Measurements from ENCODE around the gene S100A11.
"Not testable (repeated sequence)": the region's sequence is repeated elsewhere in the genome, so short reads cannot be mapped to it uniquely, and the experiment has no call there.

Gene S100A11

DNA sequence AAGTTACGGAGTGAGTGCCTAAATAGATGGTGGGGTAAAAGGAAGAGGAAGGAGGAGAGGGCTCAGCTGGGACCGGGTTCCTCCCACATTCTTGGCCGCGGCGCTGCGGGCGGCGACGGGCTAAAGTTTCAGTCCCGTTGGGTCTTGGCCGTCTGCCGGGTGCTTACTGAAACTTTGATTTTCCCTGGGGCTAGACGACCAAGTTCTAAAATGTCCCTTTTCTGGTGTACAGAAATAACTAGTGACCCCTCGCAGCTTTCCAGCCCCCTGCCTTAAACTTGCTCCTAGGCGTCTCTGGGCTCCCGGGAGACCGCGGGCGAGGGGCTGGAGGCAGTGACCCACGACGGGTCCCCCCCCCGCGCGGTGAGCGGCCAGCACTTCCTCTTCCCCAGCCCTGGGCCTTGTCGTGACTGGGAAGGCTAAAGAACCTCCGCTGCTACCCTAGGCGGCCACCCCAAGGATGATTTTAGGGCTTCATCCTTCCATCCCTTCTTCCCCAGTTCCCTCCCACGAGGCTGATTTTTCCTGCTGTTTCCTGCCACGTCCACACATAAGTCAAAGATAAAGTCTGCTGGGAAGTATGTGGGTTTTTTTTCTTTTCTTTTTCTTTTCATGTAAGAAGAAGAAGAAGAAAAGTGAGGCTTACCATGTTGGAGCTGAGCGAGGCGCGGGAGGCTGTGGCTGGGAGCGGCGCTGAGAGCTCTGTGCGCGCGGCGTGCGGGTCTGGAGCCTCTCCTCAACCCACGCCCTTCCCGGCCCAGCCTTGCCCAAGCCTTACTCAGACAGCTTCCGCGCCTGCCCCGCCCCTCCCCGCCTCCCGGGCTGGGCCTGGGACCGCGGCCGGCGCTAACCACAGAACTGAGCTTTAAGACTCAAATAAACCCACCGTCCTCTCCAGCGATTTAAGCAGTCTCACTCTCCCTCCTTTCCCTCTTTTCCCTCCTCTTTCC, at the start of gene S100A11:
Gene S100A11 (minus strand): TSS at position 738 of the 950 bp plus-strand sequence. CDS start 89 bp downstream, at position 649.
- peak in 1 of 2 donors; percentile 63 for DNase-seq (ENCODE audit: low read depth in 2 of 2, low spot score in 1 of 2)

DNA sequence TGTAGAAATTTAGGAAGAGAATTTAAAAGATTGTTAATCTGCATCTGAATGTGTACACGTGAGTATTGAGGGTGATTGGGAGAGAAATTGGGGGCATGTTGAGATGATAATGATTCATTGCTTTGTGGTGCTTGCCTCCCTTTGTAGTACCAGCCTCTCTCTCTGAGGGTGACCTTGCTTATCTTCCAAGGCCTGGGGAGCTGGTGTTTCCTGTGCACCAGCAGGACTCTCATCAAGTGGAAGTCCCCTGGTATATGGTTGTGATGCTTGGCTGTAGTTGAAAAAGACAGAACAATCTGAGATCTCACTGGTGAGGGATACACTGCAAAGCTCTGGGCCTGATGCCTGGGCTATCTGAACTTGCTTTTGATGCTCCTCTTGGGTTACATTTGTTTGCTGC, 48.0 kb upstream of the S100A11 start:
- DNase-seq (ENCODE audit: low read depth in 2 of 2, low spot score in 1 of 2), result no peak

DNA sequence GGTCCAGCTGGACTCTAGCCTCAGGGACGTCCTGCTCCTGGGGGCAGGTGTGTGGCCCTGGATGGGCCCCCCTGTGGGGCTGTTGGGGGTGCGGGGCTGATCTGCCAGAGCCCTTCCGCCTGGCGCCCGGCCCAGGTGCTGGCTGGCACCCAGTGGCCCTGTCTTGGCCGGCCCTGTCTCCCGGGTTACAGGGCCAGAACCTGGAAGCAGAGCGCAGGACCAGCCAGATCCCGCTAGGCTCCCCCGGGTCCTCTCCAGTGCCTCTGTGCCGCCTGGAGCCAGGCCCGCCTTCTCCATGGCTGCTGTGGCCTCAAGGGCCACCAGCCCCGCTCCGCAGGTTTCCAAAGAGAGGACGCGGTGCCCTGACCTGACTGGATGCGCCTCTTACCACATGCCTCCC, 44.2 kb upstream of the S100A11 start:
- DNase-seq (ENCODE audit: low read depth in 2 of 2, low spot score in 1 of 2), result not testable (repeated sequence)

DNA sequence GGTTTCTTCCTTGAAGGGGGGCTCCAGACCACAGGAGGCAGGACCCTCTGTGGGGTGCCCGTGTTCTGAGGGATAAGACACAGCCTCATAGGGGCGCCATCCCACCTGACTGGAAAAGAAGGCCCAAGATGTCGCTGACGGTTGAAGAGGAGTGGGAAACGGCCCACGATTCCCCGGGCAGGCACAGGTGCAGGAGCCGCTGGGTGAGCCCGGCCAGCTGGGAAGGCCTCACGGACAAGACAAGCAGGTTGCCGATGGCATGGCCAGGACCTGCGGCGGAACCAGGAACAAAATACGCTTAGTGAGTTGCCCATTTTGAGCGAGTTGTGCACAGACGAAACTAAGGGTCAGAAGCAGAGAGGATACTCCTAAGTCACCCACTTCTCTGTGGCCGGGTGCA, 43.7 kb upstream of the S100A11 start:
- not testable (repeated sequence) for DNase-seq (ENCODE audit: low read depth in 2 of 2, low spot score in 1 of 2)

DNA sequence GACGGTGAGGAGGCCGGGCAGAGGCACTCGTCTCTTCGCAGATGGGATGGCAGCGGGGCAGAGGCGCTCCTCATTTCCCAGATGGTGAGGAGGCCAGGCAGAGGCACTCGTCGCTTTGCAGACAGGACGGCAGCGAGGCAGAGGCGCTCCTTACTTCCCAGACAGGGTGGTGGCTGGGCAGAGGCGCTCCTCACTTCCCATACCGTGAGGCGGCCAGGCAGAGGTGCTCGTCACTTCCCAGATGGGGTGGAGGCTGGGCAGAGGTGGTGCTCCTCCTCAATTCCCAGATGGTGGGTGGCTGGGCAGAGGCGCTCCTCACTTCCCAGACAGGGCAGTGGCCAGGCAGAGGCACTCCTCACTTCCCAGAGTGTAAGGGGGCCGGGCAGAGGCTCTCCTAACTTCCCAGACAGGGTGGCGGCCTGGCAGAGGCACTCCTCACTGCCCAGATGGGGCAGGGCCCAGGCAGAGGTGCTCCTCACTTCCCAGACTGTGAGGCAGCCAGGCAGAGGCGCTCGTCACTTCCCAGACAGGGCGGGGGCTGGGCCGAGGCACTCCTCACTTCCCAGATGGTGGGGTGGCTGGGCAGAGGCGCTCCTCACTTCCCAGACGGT, 42.1 kb upstream of the S100A11 start:
- no peak for DNase-seq (ENCODE audit: low read depth in 2 of 2, low spot score in 1 of 2)

DNA sequence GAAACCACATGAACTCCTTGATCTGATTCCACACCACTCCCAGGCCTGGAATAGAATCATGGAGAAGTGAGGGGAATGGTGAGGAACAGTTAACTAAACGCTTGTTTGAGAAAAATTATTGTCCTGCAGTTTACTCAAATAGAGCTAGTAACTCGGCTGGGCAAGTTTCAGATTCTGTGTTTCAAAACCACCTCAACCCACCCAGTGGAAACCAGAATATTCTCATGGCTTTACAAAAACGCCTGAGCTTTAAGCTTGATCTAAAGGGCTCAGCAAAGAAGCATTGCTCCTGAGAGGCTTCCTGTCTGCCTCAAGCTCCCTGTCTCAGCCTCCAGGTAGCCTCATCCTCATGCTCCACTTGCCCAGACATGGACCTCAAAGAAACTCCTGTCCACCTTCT, 35.5 kb upstream of the S100A11 start:
- DNase-seq (ENCODE audit: low read depth in 2 of 2, low spot score in 1 of 2), result no peak

DNA sequence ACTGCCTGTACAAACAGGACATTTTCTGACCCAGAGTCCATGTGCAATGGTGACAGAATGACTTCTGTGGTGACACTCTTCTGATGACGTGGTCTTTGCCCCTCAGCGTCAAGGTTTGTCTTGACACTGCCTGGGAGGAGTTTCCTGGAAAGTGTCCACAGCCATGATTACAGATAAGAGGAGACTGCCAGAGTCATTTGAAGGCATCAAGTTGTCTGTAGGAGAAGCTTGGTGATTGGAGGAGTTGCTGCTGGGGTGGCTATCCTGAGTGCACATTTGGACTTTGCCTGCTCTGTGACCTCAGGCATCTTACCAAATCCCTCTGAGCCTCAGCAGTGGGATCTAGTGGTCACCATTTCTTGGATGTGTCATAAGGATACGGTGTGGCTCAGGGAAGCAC, 34.3 kb upstream of the S100A11 start:
- DNase-seq (ENCODE audit: low read depth in 2 of 2, low spot score in 1 of 2), result no peak

DNA sequence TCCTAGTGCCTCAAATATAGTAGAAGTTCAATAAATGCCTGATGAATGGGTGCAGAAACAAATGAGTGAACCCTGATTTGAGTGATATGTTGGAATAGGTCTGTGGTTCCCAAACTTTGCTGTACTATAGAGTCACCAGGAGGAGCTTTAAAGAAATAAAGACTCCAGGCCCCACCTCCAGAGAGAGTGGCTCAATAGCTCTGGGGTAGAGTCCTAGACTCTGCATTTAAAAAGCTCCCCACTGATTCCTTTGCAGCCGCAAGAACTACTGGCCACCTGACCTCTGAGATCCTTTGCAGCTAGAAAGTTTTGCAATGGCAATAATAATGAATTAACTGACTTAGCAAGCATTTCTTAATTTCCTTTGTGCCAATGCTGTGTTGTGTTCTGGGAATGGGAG, 31.1 kb upstream of the S100A11 start:
- DNase-seq (ENCODE audit: low read depth in 2 of 2, low spot score in 1 of 2), result no peak

DNA sequence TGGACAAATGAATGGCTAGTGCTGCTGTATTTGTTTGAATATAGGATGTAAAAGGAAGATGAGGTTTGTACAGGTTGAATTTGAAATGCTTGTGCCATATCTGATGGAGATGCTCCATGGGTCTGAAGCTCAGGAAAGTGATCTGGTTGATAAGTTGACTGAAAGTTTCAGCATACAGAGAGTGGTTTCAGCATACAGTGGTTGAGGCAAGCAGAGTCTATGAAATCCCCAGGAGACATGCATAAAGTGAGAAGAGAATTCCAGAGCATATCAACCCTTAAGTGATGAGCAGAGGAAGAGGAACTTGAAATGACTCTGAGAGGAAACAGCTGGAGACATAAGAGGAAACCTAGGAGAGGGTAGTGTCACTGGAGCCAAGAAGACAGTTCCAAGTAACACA, 30.3 kb upstream of the S100A11 start:
- DNase-seq (ENCODE audit: low read depth in 2 of 2, low spot score in 1 of 2), result no peak

DNA sequence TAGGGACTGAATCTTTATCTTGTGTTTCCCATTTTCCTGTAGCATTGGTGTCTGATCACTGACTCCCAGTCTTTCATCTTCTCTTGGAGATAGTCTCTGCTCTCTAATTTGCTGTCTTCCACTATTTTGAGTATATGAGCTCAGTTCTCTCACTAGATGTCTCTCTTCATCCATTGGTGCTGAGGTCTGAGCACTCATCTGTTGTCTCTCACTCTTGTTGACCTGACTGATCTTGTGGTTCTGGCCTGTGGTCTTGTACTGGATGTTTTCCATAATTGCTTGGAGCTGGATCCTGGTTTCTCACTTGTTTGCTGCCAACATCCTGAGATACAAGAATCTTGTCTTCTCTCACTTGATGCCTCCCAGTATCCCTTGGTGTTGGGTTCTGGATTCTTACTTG, 25.1 kb upstream of the S100A11 start:
- DNase-seq (ENCODE audit: low read depth in 2 of 2, low spot score in 1 of 2), result no peak

DNA sequence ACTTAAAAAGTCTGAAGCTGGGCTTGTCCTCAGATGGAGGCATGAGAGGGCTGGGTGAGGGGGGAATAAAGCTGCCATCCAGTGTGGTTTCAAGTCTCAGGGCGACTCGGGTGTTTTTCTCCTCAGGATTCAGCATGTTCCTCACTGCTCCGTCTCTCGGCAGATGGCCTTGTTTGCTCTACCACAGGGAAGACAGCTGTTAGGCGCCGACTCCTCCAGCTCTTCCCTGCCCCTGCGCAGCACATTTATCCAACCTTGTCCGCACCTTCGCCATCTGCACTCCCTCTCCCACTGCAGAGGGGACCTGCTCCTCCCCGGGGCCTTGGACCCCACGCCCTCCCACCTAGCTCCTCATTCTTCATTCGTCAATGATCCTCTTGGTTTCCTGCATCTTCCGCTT, 16.6 kb upstream of the S100A11 start:
- no peak for DNase-seq (ENCODE audit: low read depth in 2 of 2, low spot score in 1 of 2)

DNA sequence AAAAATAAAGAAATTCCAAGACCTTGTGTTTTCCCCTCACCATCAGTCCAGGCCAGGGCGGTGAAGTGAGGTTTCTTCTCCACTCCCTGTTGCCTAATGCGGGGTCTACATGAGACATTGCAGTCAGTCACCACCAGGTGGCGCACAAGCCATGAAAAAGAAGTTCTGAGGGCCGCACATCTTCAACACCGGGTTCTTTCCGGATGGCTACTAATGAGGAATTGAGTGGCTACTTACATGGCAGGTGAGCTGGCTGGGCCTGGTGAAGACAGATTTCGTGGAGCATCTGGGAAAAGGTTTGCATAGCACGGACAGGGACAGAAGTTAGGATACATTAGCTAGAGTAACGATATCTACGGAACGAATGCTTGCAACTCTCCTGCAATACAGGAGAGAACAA, 15.8 kb upstream of the S100A11 start:
- peak; percentile 62 to 83 for DNase-seq (ENCODE audit: low read depth in 2 of 2, low spot score in 1 of 2)

DNA sequence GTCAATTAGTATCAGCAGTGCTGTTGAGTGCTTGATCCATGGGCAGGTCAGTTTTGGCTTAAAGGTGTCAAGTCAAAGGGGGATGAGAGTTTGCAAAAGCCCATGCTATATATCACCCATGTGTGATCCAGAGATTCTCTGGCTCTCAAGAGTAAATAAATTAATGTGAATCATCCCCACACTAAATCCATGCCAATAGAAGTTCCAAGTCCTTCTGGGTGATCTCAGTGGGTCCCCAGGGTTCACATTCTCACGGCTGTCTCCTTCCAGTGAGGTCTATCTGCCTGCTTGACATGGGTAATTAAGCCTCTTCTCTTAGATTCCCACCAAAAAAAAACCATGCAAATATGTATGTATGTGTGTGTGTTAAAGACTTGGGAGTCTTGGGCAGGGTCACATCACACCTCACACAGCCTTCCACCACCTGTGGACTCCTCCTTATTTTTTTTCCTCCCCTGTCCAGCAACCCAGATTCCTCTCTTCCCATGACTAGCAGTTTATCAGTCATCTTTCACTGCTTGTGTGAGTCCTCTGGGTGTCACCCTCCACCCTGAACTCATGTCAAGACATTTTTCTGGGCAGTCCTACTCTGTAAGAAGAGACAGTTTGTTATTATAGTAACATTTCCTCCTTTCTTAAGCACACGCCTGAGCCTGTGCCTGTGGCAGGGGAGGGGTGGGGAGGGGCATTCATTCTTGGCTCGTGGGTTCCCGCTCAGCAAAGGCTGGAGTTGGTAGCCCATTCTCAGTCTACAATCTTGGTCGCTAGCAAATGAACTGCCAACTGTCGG, 14.3 kb upstream of the S100A11 start:
- DNase-seq (ENCODE audit: low read depth in 2 of 2, low spot score in 1 of 2), result no peak

DNA sequence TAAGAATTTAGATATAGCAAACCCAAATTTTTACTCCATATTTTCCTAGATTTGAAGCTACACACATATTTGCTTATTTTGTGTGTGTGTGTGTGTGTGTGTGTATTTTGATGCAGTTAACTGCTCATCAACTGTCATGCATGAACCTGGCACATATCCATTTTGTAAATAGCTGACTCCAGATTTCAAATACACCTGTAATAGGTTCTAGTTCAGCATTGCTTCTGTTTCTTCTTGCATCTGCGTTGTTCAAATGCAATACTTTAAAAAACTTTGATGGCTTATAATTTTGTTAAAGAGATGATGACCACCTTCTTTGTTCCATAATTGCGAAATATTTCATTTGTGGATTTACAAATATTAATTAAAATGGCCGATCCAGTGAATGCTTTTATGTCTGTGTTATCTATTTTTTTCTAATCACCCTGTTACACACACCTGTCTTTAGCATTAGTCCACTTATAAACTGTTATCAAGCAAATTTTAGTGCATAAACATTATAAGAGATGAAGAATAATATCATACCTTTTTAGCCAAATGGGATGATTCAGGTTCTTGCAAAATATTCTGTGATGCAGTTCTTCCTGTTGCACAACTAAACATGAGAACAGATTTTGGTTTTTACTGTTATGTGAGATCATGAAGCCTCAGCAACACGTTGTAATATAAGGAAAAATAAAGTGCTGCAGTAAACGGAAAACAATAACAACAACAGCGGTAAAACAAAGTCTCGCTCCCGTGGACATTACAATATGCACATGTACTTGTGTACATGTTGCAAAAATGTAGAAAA, 12.7 kb upstream of the S100A11 start:
- DNase-seq (ENCODE audit: low read depth in 2 of 2, low spot score in 1 of 2), result no peak

DNA sequence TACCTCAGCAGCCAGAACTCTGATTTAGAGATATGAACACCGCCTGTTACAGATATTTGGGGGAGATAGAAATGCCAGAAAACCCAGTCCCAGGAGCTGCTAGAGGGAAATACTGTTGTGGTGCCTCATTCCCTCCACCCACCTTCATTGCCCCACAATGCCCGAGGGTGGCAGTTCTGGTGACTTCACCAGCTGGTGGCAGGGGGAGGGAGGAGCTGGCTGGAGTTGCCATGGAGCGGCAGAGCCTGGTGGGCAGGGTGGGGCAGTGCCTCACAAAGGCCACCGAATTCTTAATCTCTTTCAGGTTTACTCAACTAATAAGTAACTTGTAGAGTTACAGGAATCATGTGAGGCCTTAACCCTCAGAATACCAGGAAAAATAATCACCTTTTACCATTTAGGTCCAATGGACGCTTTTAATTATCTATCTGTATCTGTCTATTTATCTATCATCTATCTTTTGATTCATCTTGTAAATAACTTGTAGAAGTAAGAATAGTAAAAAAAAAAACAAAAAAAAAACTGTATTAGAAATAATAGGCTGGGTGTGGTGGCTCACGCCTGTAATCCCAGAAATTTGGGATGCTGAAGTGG, 11.7 kb upstream of the S100A11 start:
- DNase-seq (ENCODE audit: low read depth in 2 of 2, low spot score in 1 of 2), result peak in 1 of 2 donors; percentile 52

DNA sequence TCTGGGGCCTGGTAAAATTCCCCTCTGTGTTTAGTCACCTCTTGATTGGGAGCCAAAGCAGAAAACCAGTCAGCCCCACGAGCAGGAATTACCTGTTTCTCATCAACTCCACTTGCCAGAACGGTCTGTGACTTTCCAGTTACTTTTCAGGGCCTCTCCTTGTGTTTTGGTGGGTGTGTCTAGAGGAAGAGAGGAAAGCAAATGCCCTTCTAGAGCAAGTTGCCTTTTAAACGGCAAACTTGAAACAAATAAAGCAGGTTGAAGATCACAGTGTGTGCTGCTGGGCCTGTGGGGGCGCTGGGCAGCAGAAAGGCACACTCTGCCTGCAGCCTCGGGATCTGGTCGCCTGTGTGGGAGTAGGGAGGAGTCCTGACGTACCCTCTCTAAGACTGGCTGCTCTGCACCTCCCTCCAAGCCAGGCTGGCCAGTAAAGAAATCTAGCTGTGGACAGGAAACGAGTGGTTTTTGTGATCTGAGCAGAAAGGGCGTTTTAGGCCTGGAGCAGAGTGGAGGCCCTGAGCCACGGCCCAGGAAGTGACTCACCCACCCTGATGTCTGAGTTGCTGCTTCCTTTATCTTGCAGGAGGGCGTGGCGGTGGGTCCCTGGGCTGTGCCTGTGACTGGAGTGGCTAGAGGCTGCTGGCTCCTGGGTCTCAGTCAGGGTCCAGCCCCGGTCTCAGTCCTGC, 11.1 kb upstream of the S100A11 start:
- peak; percentile 62 to 77 for DNase-seq (ENCODE audit: low read depth in 2 of 2, low spot score in 1 of 2)

DNA sequence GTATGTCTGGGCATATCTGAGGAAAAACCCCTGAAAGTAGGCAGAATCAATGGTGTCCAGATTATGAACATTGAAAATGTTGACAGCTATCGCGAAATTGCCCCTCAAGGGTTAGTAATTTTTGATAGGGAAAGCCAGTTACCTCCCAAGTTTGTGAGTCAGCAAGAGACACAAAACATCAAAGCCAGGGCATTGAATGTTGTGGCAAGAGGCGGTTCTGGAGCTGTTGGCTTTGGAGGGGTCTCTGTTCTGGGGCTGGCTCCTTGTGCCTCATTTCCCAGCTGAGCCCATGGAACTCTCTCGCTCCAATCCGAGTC, 10.6 kb upstream of the S100A11 start:
- DNase-seq (ENCODE audit: low read depth in 2 of 2, low spot score in 1 of 2), result no peak

DNA sequence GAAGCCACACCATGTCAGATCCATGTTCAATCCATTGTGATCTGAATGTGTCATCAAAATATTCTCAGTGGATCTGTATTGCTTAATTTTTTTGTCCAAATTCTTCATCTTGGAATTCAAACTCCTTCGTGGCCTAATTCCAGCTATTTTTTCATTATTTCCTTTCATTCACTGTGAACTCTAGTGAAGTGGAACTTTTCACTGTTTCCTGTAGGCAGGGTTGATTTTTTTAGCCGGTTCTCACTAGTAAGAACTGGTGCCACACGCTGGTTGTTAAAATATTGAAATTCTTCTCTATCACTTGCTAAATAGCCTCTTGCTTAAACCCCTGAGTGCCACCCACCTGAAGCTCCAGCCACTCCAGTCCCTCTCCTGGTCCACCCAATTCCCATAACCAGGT, 7.6 kb upstream of the S100A11 start:
- no peak for DNase-seq (ENCODE audit: low read depth in 2 of 2, low spot score in 1 of 2)

DNA sequence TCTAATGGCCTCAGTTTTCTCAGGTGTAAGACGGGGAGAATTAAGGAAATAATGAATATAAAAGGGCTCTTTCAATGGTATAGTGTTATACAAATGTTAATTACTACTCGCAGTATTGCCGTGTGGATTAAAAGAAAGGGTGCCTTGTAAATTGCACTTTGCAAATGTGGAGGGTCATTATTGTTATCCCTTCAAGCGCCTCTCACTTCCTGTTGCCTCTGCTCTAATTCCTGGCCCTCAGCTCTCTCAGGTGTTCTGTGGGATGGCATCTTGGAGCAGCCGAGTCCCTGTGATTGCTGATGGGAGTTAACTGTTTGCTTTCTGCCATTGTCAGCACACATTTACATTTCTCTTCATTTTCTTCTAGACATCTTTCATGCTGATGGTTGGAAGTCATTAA, 7.1 kb upstream of the S100A11 start:
- DNase-seq (ENCODE audit: low read depth in 2 of 2, low spot score in 1 of 2), result no peak

DNA sequence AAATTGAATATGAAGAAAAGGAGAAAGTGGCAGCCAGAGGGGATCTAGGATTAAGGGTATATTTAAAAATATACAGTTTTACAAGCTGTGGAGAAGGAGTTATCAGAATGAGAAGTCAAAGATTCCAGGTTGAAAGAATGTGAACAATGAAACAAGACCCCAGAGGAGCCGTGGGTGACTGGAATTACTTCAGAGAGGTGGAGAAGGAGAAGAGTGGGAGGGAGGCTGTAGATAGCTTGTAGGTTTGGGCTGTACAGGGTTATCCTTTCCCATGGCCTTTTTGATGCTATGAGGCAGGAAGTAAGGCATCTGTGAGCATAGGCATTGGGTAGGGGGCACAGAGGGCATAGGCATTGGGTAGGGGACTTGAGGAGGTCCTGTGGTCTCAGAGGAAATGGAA, 5.2 kb upstream of the S100A11 start:
- no peak for DNase-seq (ENCODE audit: low read depth in 2 of 2, low spot score in 1 of 2)

Data from stimulated activated CD8-positive, alpha-beta memory T cell treated with anti-CD3 and anti-CD28 coated beads, Interleukin-4, amount 100 ng/mL, for 4 hours (primary cell).